HG03097 (cell line): ENCODE measurements around the gene ENTHD1.

Experiments used
- ATAC-seq: cut with Tn5 transposase; IDR thresholded peaks from one replicate; pipeline ENCODE4 v1.9.1; 2021; ENCODE audit not compliant: unreplicated experiment, low FRiP score

The ENTHD1 gene

DNA sequence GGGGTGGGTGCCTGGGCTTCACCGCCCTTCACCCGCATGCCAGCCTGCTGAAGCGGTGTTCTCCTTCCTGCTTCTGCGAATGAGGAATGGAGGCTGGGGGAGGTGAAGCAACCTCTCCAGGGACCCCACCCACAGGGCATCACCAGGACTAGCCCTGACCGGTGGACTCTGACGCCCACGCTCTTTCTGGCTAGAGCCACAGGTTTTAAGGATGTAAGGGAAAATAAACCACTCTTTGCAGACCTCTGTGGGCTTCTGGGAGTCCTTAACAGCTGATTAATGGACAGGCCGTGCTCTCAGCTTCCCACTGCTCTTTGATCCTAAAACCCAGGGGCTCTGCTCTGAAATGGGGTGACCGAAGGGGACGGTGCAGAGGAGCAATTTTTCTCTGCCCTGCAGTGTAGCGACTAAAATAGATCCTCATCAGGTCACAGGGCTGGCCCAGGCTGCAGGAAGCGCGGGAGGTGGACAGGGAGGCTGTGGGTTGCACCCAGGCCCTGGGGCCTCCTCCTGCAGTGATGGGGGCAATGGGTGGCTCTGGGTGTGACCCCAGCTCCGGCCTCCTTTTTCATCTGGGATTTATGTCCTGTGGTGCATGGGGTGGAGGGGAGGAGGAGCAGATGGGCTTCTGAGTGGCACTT, 195.7 kb downstream of the ENTHD1 start:
- ATAC-seq: no peak

- ATAC-seq: no peak
These were observed 199.5 kb downstream of the ENTHD1 start for GRCh38 chr22:39693943-39694500.
